ENCODE data around the gene PPP2R5C. TPM values are rescaled to one million over a fixed set of nuclear protein-coding genes. Genes with fewer than 3 reads are reported as not detected.

The PPP2R5C gene
- polyA plus RNA-seq, 1 donor from 2014 or later: 111 TPM

GRCh38 chr14:101897326-101897725, 135.8 kb downstream of the PPP2R5C start:
- Histone ChIP-seq H3K36me3 (ENCODE audit: insufficient read depth, low read length) (no peaks in the 10 kb centered on the region), H4K20me1 (ENCODE audit: insufficient read depth) (no peaks in the 10 kb centered on the region), H3K4me3 (ENCODE audit: low read length) (no peak overlapping the region), H2AFZ (ENCODE audit: low read depth, low read length) (no peak overlapping the region), H3K79me2 (replicated peaks; ENCODE audit: insufficient read depth, low read length) (no peaks in the 10 kb centered on the region), H3F3A (ENCODE audit: insufficient read depth, low read length, poor library complexity, severe bottlenecking) (no peaks in the 10 kb centered on the region), H3K27me3 (ENCODE audit: insufficient read depth, low read depth, low read length) (no peaks in the 10 kb centered on the region), H3K9me3 (ENCODE audit: low read length) (no peaks in the 10 kb centered on the region), H3K27ac (ENCODE audit: low read length) (no peak overlapping the region), H3K9ac (ENCODE audit: low read length) (no peak overlapping the region), H3K4me2 (ENCODE audit: low read length) (no peak overlapping the region), H3K9me2 (ENCODE audit: insufficient read depth, low read length) (no peaks in the 10 kb centered on the region)
- no peak for TF ChIP-seq REST (IDR thresholded peaks at IDR 0.05; ENCODE audit: borderline replicate concordance)
- no peak for TF ChIP-seq TAF1 (IDR thresholded peaks at IDR 0.05; ENCODE audit: low read depth)
- TF ChIP-seq MXI1 (conservative IDR thresholded peaks at IDR 0.05; ENCODE audit: poor library complexity, severe bottlenecking): no peak
- no peak for TF ChIP-seq EZH2 (IDR thresholded peaks at IDR 0.05; ENCODE audit: borderline replicate concordance, insufficient read depth, low read length, poor library complexity, severe bottlenecking)
- TF ChIP-seq RAD21 (conservative IDR thresholded peaks at IDR 0.05): no peak
- no peak for TF ChIP-seq CTCF (IDR thresholded peaks at IDR 0.05; ENCODE audit: poor library complexity, severe bottlenecking)
- no peak for TF ChIP-seq SMC3 (conservative IDR thresholded peaks at IDR 0.05; ENCODE audit: poor library complexity)
- TF ChIP-seq POLR2AphosphoS5 (IDR thresholded peaks at IDR 0.05): no peak
- TF ChIP-seq EP300 (conservative IDR thresholded peaks at IDR 0.05; ENCODE audit: poor library complexity, severe bottlenecking): no peak

GRCh38 chr14:101898416-101898815, 136.9 kb downstream of the PPP2R5C start:
- Histone ChIP-seq H3K9me3 (ENCODE audit: low read length) (no peaks in the 10 kb centered on the region), H3F3A (ENCODE audit: insufficient read depth, low read length, poor library complexity, severe bottlenecking) (no peaks in the 10 kb centered on the region), H2AFZ (ENCODE audit: low read depth, low read length) (no peak overlapping the region), H3K36me3 (ENCODE audit: insufficient read depth, low read length) (no peaks in the 10 kb centered on the region), H3K4me2 (ENCODE audit: low read length) (no peak overlapping the region), H3K27ac (ENCODE audit: low read length) (no peak overlapping the region), H3K9me2 (ENCODE audit: insufficient read depth, low read length) (no peaks in the 10 kb centered on the region), H4K20me1 (ENCODE audit: insufficient read depth) (no peaks in the 10 kb centered on the region), H3K9ac (ENCODE audit: low read length) (no peak overlapping the region), H3K27me3 (ENCODE audit: insufficient read depth, low read depth, low read length) (no peaks in the 10 kb centered on the region), H3K79me2 (replicated peaks; ENCODE audit: insufficient read depth, low read length) (no peaks in the 10 kb centered on the region), H3K4me3 (ENCODE audit: low read length) (no peak overlapping the region)
- no peak for TF ChIP-seq EP300 (conservative IDR thresholded peaks at IDR 0.05; ENCODE audit: poor library complexity, severe bottlenecking)
- no peak for TF ChIP-seq POLR2AphosphoS5 (IDR thresholded peaks at IDR 0.05)
- no peak for TF ChIP-seq EZH2 (IDR thresholded peaks at IDR 0.05; ENCODE audit: borderline replicate concordance, insufficient read depth, low read length, poor library complexity, severe bottlenecking)
- TF ChIP-seq RAD21 (conservative IDR thresholded peaks at IDR 0.05): no peak
- no peak for TF ChIP-seq MXI1 (conservative IDR thresholded peaks at IDR 0.05; ENCODE audit: poor library complexity, severe bottlenecking)
- no peak for TF ChIP-seq CTCF (IDR thresholded peaks at IDR 0.05; ENCODE audit: poor library complexity, severe bottlenecking)
- no peak for TF ChIP-seq SMC3 (conservative IDR thresholded peaks at IDR 0.05; ENCODE audit: poor library complexity)
- no peak for TF ChIP-seq REST (IDR thresholded peaks at IDR 0.05; ENCODE audit: borderline replicate concordance)
- no peak for TF ChIP-seq TAF1 (IDR thresholded peaks at IDR 0.05; ENCODE audit: low read depth)
